HepG2 (cell line): ENCODE results near the gene DPP6. TPM values are rescaled to one million over a fixed set of nuclear protein-coding genes. Genes with fewer than 3 reads are reported as not detected.

ENCODE experiments used
- ATAC-seq: fragments of 200-7000 bp; cut with Tn5 transposase; 3 replicates; pipeline ENCODE4 v1.9.1; 2020; ENCODE audit warnings: mild to moderate bottlenecking, moderate library complexity
- BruUV-seq: library from RNA; stranded (reverse); fragments of 400-500 nt; replicated peaks from 2 replicates; lab custom pipeline; 2021; lab: Mats Ljungman, UMichigan
- CTCF ChIA-PET: fragments of 300-600 bp; formaldehyde crosslinking; extraction: SDS; loops from one replicate; lab custom pipeline; 2021; ENCODE audit warnings: low total read pairs, inconsistent platforms, low intra/inter-chr PET ratio; lab: Yijun Ruan, JAX
- POLR2A ChIA-PET: fragments of 350-600 bp; sonication (Branson Sonifier 250); formaldehyde crosslinking; loops from one replicate; lab custom pipeline; 2020; ENCODE audit warnings: antibody characterized with exemption, inconsistent platforms; lab: Yijun Ruan, JAX
- DNase-seq: peaks from one replicate; pipeline ENCODE4 v3.0.0-alpha.2; 2015; ENCODE audit warnings: low spot score
- FAIRE-seq: peaks from 3 replicates; lab custom pipeline; 2011; peaks lifted over from hg19 to GRCh38; lab: Jason Lieb, UNC
- H2AFZ ChIP-seq: one replicate; pipeline ENCODE4 v1.6.1; 2011; ENCODE audit warnings: low read length, inconsistent platforms
- H3K27ac ChIP-seq: fragments of 300-600 bp; 3 replicates; pipeline ENCODE4 v1.8.0; 2011; ENCODE audit warnings: mixed run types, mild to moderate bottlenecking, mixed read lengths, low read length, inconsistent platforms; ENCODE audit not compliant: insufficient read depth; ENCODE audit errors: extremely low read length
- H3K27me3 ChIP-seq, 2 experiments: fragments of 200-600 bp in 1 of 2; 2 replicates in 1 of 2; 3 replicates in 1 of 2; pipeline versions ENCODE4 v1.6.0 to v1.8.0; 2011; ENCODE audit warnings: low read length in 2 of 2, mild to moderate bottlenecking in 2 of 2, moderate library complexity in 2 of 2, inconsistent platforms in 1 of 2; ENCODE audit not compliant: insufficient read depth in 2 of 2, control insufficient read depth in 1 of 2
- H3K36me3 ChIP-seq, 2 experiments: fragments of 200-600 bp in 1 of 2; replicated peaks in 1 of 2; 2 replicates in 1 of 2; 3 replicates in 1 of 2; pipeline versions ENCODE4 v1.5.1 to v1.8.0; 2011; ENCODE audit warnings: low read length in 2 of 2, inconsistent platforms in 1 of 2; ENCODE audit not compliant: insufficient read depth in 2 of 2, control insufficient read depth in 1 of 2
- H3K4me1 ChIP-seq: 2 replicates; pipeline ENCODE4 v1.5.1; 2012; ENCODE audit warnings: low read length, inconsistent platforms; ENCODE audit not compliant: insufficient read depth
- H3K4me2 ChIP-seq: 2 replicates; pipeline ENCODE4 v1.6.0; 2011; ENCODE audit warnings: low read depth, low read length, inconsistent platforms
- H3K4me3 ChIP-seq, 3 experiments: fragments of 200-600 bp in 1 of 3; sonication (generic), shearing (Covaris generic) in 1 of 3; replicated peaks in 1 of 3; 2 replicates each; pipeline ENCODE4 v1.5.1; 2011 to 2016; ENCODE audit warnings: low read length in 3 of 3, inconsistent platforms in 2 of 3, low read depth in 2 of 3, mild to moderate bottlenecking in 2 of 3, control low read depth in 1 of 3, mixed read lengths in 1 of 3; ENCODE audit not compliant: insufficient read depth in 1 of 3
- H3K79me2 ChIP-seq: one replicate; pipeline ENCODE4 v1.6.1; 2011; ENCODE audit warnings: low read length, inconsistent platforms; ENCODE audit not compliant: insufficient read depth
- H3K9ac ChIP-seq: 2 replicates; pipeline ENCODE4 v1.6.0; 2011; ENCODE audit warnings: mild to moderate bottlenecking, low read depth, low read length, inconsistent platforms; ENCODE audit not compliant: insufficient read depth
- H3K9me3 ChIP-seq: 2 replicates; pipeline ENCODE4 v1.5.1; 2012; ENCODE audit warnings: mild to moderate bottlenecking, low read length
- H4K20me1 ChIP-seq: 2 replicates; pipeline ENCODE4 v1.6.0; 2011; ENCODE audit warnings: inconsistent platforms, mild to moderate bottlenecking, low read length, moderate library complexity; ENCODE audit not compliant: insufficient read depth
- CHCHD3 ChIP-seq: sonication (generic); formaldehyde crosslinking; IDR thresholded peaks from 2 replicates; pipeline ENCODE4 v1.8.0; 2022; ENCODE audit warnings: mild to moderate bottlenecking, missing genetic modification reagents, moderate library complexity
- DR1 ChIP-seq: sonication (generic); formaldehyde crosslinking; IDR thresholded peaks from 2 replicates; pipeline ENCODE4 v1.8.0; 2021; ENCODE audit warnings: mild to moderate bottlenecking, missing genetic modification reagents, inconsistent platforms
- ETV6 ChIP-seq: sonication (generic); formaldehyde crosslinking; conservative IDR thresholded peaks from 2 replicates; pipeline ENCODE4 v1.4.0; 2020; ENCODE audit warnings: missing genetic modification reagents
- MAFF ChIP-seq: IDR thresholded peaks from 2 replicates; pipeline ENCODE4 v1.6.1; 2011; ENCODE audit warnings: low read depth, low read length, improper control_type of control experiment
- MAFK ChIP-seq, 2 experiments: IDR thresholded peaks in 1 of 2; conservative IDR thresholded peaks in 1 of 2; 2 replicates each; pipeline ENCODE4 v1.6.1; 2011; ENCODE audit warnings: improper control_type of control experiment in 2 of 2, low read length in 2 of 2
- ZNF747 ChIP-seq: sonication (generic); formaldehyde crosslinking; IDR thresholded peaks from 2 replicates; pipeline ENCODE4 v1.8.1; 2023; ENCODE audit warnings: missing genetic modification reagents, mild to moderate bottlenecking, borderline replicate concordance
- WGBS: methylation state at CpG from one replicate; pipeline ENCODE4 v1.1.6; 2017; ENCODE audit warnings: low lambda C conversion rate; 5-methylcytosine and 5-hydroxymethylcytosine counted together
- in situ Hi-C: cut with HindIII; loops from 2 replicates; pipeline ENCODE4 v1.10.0; 2017; ENCODE audit warnings: low pct_unique_long_range_greater_than_20kb; ENCODE audit not compliant: extremely low pct_ligation_motif_present
- intact Hi-C: fragments of 100-400 bp; cut with micrococcal nuclease; formaldehyde crosslinking; loops from one replicate; pipeline ENCODE4 v1.10.0; 2022; ENCODE audit not compliant: unreplicated experiment
- polyA plus RNA-seq, 8 experiments: library from polyadenylated mRNA; depleted of rRNA in 3 of 8; stranded (reverse) in 7 of 8; unstranded in 1 of 8; fragments of >200 nt; fragmentation: Illumina TruSeq in 4 of 8; extraction: Trizol in 4 of 8; gene quantifications; 2 replicates each; pipeline versions ENCODE4 v1.2.1 to v1.2.3, GENCODE V29; 2011 to 2016; ENCODE audit warnings: low read depth in 4 of 8, missing spikeins in 1 of 8, mixed read lengths in 1 of 8; ENCODE audit not compliant: insufficient read depth in 1 of 8
- total RNA-seq, 5 experiments: library from RNA; depleted of rRNA; stranded (reverse); fragments of >200 nt; fragmentation: Illumina TruSeq; extraction: Trizol; gene quantifications; 2 replicates each; pipeline ENCODE4 v1.2.3, GENCODE V29; 2016; ENCODE audit warnings: low read depth in 1 of 5

Gene DPP6
- total and polyA plus RNA-seq, 2 of the 13 experiments (the other 11 are each of a cell fraction or from before 2014, with no cell fraction given): not detected

- Histone ChIP-seq H3K4me3 (no peak overlapping the region), H3K4me2 (no peak overlapping the region), H4K20me1 (no peaks in the 10 kb centered on the region), H3K27ac (no peak overlapping the region), H2AFZ (no peak overlapping the region), H3K27me3 (peaks cover 0 to 15% of the 10 kb centered on the region in 2 experiments; a peak in 1 of 5 replicates), H3K9ac (no peak overlapping the region), H3K4me1 (no peaks in the 10 kb centered on the region), H3K79me2 (no peaks in the 10 kb centered on the region), H3K9me3 (no peaks in the 10 kb centered on the region), H3K36me3 (no peaks in the 10 kb centered on the region)
- in situ Hi-C loops (no loop called here), intact Hi-C loops (no loop called here)
- POLR2A ChIA-PET: no interaction called here
- CTCF ChIA-PET: no interaction called here
- no peak for DNase-seq
- no TSS peak for BruUV-seq
- no peak for FAIRE-seq
- ATAC-seq: no peak
- no peak for TF ChIP-seq DR1 (CRISPR knock-in tag)
- TF ChIP-seq MAFK (conservative IDR thresholded peaks at IDR 0.05 in 1 of 2, IDR thresholded peaks at IDR 0.05 in 1 of 2; ENCODE audit: low read length in 2 of 2): peak; percentile 50 to 89; a peak in 3 of 4 replicates
- peak; percentile 73 for TF ChIP-seq MAFF
- WGBS: 31% methylated on average over 2 of the region's 2 CpGs
These were observed 136.1 kb downstream of the DPP6 start for GRCh38 chr7:154188330-154188729.

- H3K79me2 ChIP-seq: no peaks in the 10 kb centered on the region
- POLR2A ChIA-PET: no interaction called here
- peaks cover 0 to 3% of the 10 kb centered on the region in 2 experiments; a peak in 1 of 5 replicates for H3K27me3 ChIP-seq
- H3K36me3 ChIP-seq: no peaks in the 10 kb centered on the region
- H3K9ac ChIP-seq: no peak overlapping the region
- 60% methylated on average over 7 of the region's 7 CpGs for WGBS
- no TSS peak for BruUV-seq
- no peak overlapping the region for H3K4me2 ChIP-seq
- no peak for TF ChIP-seq ETV6 (CRISPR knock-in tag)
- no peak for TF ChIP-seq ZNF747
- TF ChIP-seq CHCHD3: no peak
- no peaks in the 10 kb centered on the region for H4K20me1 ChIP-seq
- intact Hi-C loops (no loop called here), in situ Hi-C loops (no loop called here)
- H3K4me1 ChIP-seq: no peaks in the 10 kb centered on the region
- no peak for FAIRE-seq
- no peak for DNase-seq
- H3K9me3 ChIP-seq: no peaks in the 10 kb centered on the region
- no peak overlapping the region for H2AFZ ChIP-seq
- no peak for ATAC-seq
- H3K4me3 ChIP-seq: no peak overlapping the region
- CTCF ChIA-PET: no interaction called here
- H3K27ac ChIP-seq: no peak overlapping the region
These were observed 143.1 kb downstream of the DPP6 start for GRCh38 chr7:154195266-154195665.
